GM21360 (cell line): ENCODE results near the gene PHRF1.

Source experiments
- ATAC-seq: cut with Tn5 transposase; IDR thresholded peaks from one replicate; pipeline ENCODE4 v1.9.1; 2021; ENCODE audit warnings: mild to moderate bottlenecking, moderate library complexity; ENCODE audit not compliant: unreplicated experiment

The PHRF1 gene

GRCh38 chr11:556662-557256, 19.5 kb upstream of the PHRF1 start:
- ATAC-seq, result no peak

DNA sequence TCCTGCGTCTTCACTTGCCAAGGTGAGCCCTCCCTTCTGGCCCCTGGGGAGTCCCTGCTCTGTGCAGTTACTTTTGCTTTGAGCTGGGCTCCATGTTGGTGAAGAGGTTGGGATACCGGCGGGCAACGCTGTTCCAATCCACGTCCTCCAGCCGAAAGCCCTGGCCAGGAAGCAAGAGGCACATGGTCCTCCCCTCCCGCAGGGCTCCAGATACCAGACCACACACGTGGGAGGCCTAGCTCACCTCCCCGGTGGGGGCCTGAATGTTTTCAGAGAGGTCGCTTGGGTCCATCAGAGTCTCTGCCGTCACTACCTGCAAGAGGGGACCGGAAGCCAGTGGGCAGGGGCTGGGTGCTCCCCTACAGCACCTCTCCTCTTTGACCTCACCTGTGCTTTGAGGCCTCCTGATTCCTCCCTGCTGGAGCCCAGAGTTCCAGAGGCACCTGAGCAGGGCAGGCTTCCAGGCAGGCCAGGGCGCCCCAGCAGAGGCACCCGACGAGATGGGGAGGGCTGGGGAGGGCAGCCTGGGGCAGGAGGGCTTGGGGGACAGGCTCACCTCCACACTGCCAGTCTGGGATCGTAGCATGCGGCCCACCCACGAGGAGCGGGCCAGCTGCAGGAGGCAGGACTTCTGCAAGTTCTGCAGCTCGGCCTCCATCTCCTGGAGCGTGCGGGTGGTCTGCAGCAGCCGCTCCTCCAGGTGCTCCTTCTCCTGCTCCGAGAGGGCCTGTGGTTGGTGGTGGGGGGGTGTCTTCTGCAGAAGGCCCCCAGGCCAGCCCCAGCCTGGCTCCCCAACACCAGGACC, 18.7 kb upstream of the PHRF1 start:
- no peak for ATAC-seq

GRCh38 chr11:558503-558902, 17.8 kb upstream of the PHRF1 start:
- no peak for ATAC-seq

GRCh38 chr11:559020-559620, 17.1 kb upstream of the PHRF1 start:
- ATAC-seq, result no peak

DNA sequence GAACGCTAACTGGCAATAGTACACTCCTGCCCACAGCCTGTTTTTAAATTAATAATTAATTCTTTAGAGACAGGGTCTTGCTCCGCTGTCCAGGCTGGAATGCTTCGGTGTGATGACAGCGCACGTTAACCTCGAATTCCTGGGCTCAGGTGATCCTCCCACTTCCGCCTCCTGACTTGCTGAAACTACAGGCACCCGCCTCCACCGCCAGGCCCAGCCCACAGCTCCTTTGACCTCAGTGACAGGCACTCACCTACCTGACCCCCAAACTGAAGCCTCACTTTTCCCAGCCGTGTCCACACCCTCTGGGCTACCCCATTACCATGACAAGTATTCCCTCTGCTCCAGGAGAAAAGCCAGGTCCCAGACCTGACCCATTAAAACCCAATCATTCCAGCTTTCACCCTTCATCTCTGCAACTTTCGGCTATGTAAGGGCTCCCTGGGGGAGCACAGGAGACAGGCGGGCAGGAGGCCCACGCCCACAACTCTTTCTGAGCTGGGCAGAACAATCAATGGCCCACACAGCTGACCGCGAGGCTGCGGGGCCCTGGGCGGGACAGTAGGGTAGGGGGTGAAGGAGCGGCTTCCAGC, 16.5 kb upstream of the PHRF1 start:
- no peak for ATAC-seq

- peak; percentile 70 for ATAC-seq
Measured at GRCh38 chr11:560305-561147, 15.7 kb upstream of the PHRF1 start, which contains the start of the genes LMNTD2 and RASSF7. Gene LMNTD2, minus strand, starts transcription at chr11:560738. Its CDS starts 22 bp downstream, at chr11:560716. Gene RASSF7, plus strand, starts transcription at chr11:560970. Its CDS starts 799 bp downstream, at chr11:561769.

DNA sequence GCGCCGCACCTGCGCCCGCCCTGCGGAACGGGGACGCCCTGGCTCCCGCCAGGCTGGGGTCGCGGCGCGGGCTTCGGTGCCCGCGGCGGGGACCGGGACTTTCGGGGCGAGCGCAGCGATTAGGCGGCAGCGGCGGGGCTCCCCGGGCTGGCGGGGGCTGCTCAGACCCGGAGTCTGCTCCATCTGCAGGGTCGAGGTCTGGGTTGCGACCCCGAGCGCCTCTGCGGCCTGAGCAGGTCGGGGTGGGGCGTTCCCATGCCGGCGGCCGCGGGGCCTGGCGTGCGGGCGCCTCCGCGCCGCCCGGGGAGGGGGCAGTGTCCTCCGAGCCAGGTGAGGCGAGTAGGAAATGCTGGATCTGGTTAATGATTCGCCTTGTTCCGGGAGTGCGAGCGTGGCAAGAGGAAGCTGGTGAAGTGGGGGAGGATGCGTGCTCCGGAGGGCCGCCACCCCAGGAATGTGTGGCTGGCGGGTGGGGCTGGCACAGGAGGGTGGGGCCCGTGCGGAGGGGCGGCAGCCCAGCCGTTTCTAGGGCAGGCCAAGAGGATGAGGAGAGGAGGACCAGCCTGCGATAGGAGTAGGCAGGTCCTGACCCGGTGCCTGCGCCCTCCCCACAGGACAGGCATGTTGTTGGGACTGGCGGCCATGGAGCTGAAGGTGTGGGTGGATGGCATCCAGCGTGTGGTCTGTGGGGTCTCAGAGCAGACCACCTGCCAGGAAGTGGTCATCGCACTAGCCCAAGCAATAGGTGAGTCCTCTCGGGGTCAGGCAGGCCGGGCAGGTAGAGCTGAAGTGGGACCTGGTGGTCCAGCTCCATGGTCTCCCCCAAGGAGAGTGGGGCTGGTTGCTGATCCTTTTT, 14.9 kb upstream of the PHRF1 start:
- ATAC-seq, result peak; percentile 12

DNA sequence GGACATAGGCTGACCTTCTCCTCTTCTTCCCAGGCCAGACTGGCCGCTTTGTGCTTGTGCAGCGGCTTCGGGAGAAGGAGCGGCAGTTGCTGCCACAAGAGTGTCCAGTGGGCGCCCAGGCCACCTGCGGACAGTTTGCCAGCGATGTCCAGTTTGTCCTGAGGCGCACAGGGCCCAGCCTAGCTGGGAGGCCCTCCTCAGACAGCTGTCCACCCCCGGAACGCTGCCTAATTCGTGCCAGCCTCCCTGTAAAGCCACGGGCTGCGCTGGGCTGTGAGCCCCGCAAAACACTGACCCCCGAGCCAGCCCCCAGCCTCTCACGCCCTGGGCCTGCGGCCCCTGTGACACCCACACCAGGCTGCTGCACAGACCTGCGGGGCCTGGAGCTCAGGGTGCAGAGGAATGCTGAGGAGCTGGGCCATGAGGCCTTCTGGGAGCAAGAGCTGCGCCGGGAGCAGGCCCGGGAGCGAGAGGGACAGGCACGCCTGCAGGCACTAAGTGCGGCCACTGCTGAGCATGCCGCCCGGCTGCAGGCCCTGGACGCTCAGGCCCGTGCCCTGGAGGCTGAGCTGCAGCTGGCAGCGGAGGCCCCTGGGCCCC, 14.1 kb upstream of the PHRF1 start:
- no peak for ATAC-seq

DNA sequence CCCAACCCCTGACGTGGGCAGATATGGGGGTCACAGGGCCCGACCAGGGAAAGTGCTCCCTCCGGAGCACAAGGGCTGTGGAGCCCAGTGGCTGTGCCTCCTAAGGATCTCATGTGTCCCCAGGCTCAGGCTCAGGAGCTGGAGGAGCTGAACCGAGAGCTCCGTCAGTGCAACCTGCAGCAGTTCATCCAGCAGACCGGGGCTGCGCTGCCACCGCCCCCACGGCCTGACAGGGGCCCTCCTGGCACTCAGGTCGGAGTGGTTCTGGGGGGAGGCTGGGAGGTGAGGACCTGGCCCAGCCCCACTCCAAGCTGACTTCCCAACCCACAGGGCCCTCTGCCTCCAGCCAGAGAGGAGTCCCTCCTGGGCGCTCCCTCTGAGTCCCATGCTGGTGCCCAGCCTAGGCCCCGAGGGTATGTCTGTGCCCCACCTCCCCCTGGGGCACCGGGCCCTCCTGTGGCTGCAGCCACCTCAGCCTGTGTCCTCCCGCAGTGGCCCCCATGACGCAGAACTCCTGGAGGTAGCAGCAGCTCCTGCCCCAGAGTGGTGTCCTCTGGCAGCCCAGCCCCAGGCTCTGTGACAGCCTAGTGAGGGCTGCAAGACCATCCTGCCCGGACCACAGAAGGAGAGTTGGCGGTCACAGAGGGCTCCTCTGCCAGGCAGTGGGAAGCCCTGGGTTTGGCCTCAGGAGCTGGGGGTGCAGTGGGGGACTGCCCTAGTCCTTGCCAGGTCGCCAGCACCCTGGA, 13.0 kb upstream of the PHRF1 start:
- ATAC-seq, result no peak

GRCh38 chr11:563812-564578, 12.3 kb upstream of the PHRF1 start:
- no peak for ATAC-seq

DNA sequence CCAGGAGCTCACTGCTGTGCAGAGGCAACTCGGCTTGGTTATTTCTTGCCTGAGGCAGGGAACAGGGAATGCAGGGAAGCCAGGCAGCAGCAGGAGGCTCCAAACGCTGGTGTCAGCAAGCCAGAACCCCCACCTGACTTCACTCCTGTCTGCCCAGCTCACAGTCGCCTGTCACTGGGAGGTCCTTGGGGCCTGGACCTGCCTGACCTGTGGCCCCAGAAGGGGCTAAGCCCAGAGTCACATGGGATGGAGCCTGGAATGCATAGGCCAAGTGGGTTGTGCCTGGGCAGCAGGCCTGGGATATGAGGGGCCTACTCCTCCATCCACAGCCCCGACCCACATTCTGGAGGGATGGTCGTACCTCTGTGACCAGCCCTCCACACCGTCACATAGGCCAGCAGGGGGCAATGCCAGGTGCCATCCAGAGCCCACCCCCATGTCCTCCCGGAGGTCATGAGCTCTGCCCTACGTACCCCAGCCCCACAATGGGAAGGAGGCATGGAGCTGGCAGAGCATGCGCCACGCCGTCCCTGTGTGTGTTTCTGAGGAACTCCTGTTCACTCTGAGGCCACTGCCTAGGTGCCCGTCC, 10.3 kb upstream of the PHRF1 start:
- no peak for ATAC-seq

DNA sequence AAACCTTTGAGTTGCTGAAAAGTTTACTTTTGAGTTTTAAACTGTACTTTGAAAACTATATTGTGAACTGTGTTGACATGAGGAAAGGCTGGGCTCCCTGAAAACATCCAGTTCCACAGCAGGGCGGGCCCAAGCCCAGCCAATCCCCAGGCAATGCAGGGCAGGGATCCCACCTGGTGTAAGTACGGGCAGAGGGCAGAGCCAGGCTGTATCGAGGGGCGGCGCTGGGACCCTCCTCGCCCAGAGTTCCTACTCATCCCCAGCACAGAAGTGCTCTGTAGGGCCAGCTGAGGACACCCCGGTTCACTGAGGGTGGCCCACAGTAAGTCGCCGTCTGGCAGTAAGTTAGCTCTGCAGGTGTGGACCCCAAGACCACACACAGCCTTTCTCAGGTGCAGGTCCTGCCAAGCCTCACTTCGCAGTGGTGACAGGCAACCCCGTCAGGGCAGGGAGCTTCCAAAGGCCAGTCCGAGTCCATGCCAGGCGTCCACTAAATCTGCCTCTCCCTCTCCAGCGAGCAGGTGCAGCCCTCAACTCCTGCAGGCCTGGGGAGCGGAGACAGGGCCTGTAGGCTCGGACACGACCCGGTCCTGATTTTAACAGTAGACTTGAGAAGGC, 9.2 kb upstream of the PHRF1 start:
- no peak for ATAC-seq

GRCh38 chr11:567629-568292, 8.5 kb upstream of the PHRF1 start:
- ATAC-seq, result peak; percentile 1

- peak; percentile 78 for ATAC-seq
Measured at GRCh38 chr11:568306-569157, 7.7 kb upstream of the PHRF1 start.

- no peak for ATAC-seq
Measured at GRCh38 chr11:569158-569885, 6.9 kb upstream of the PHRF1 start.
